WTC11 (cell line): Measurements from ENCODE around the gene MAMLD1.

Experiments
- AFF4 ChIP-seq: sonication (generic); formaldehyde crosslinking; IDR thresholded peaks from 2 replicates; pipeline ENCODE4 v1.8.1; 2023; ENCODE audit warnings: mild to moderate bottlenecking, missing genetic modification reagents, borderline replicate concordance
- ATF1 ChIP-seq: sonication (generic); formaldehyde crosslinking; IDR thresholded peaks from 2 replicates; pipeline ENCODE4 v1.8.1; 2023; ENCODE audit warnings: mild to moderate bottlenecking, moderate library complexity, missing genetic modification reagents
- CBFB ChIP-seq: sonication (generic); formaldehyde crosslinking; IDR thresholded peaks from 2 replicates; pipeline ENCODE4 v1.8.1; 2022; ENCODE audit warnings: mild to moderate bottlenecking, low read depth, missing genetic modification reagents
- CREB1 ChIP-seq: sonication (generic); formaldehyde crosslinking; IDR thresholded peaks from 2 replicates; pipeline ENCODE4 v1.8.0; 2023; ENCODE audit warnings: mild to moderate bottlenecking, missing genetic modification reagents
- CTCF ChIP-seq: fragments of 200-600 bp; IDR thresholded peaks from 2 replicates; pipeline ENCODE4 v1.8.0; 2022; ENCODE audit warnings: antibody characterized with exemption
- E2F5 ChIP-seq: sonication (generic); formaldehyde crosslinking; IDR thresholded peaks from 2 replicates; pipeline ENCODE4 v1.8.1; 2022; ENCODE audit warnings: mild to moderate bottlenecking, moderate library complexity, missing genetic modification reagents
- FOXJ3 ChIP-seq: sonication (generic); formaldehyde crosslinking; IDR thresholded peaks from 2 replicates; pipeline ENCODE4 v1.9.0; 2021; ENCODE audit warnings: missing genetic modification reagents, mild to moderate bottlenecking, borderline replicate concordance
- HMGXB4 ChIP-seq: sonication (generic); formaldehyde crosslinking; IDR thresholded peaks from 2 replicates; pipeline ENCODE4 v1.8.1; 2023; ENCODE audit warnings: mild to moderate bottlenecking, moderate library complexity, missing genetic modification reagents
- NR2C2 ChIP-seq: sonication (generic); formaldehyde crosslinking; IDR thresholded peaks from 2 replicates; pipeline ENCODE4 v1.8.0; 2022; ENCODE audit warnings: mild to moderate bottlenecking, missing genetic modification reagents
- SOX15 ChIP-seq: fragments of 250-450 bp; sonication (Bioruptor Pico); IDR thresholded peaks from 2 replicates; pipeline ENCODE4 v1.9.0; 2021; ENCODE audit warnings: mild to moderate bottlenecking

GRCh38 chrX:150536455-150537116 is 173.5 kb downstream of the MAMLD1 start:
- 0 out of 2 replicates have a peak, but pooled peaks have one; percentile 29 for TF ChIP-seq CTCF
- TF ChIP-seq ATF1 (CRISPR knock-in tag), result no peak
- no peak for TF ChIP-seq SOX15 (CRISPR knock-in tag)
- TF ChIP-seq CREB1 (CRISPR knock-in tag), result no peak
- no peak for TF ChIP-seq HMGXB4
- TF ChIP-seq CBFB (CRISPR knock-in tag), result no peak
- TF ChIP-seq AFF4 (CRISPR knock-in tag), result no peak
- no peak for TF ChIP-seq NR2C2 (CRISPR knock-in tag)
- no peak for TF ChIP-seq E2F5
- no peak for TF ChIP-seq FOXJ3 (CRISPR knock-in tag)
